AG04450 (cell line): ENCODE data around the gene ALDH9A1. TPM values are rescaled to one million over a fixed set of nuclear protein-coding genes. Genes with fewer than 3 reads are reported as not detected.

ENCODE experiments used
- CTCF ChIA-PET: fragments of 300-600, 350-600 bp; formaldehyde crosslinking; extraction: SDS; loops from one replicate; lab custom pipeline; 2022; ENCODE audit warnings: antibody characterized with exemption, inconsistent platforms; lab: Charles Lee
- POLR2A ChIA-PET: fragments of 350-600 bp; formaldehyde crosslinking; extraction: SDS; loops from one replicate; lab custom pipeline; 2021; ENCODE audit warnings: antibody characterized with exemption, inconsistent platforms; lab: Yijun Ruan, JAX
- DNase-seq: peaks from one replicate; pipeline ENCODE4 v3.0.0-alpha.2; 2011; ENCODE audit warnings: low read depth, low spot score
- H3K27ac ChIP-seq: one replicate; pipeline ENCODE4 v1.5.1; 2012; ENCODE audit warnings: low read depth, low read length, control low read depth
- H3K27me3 ChIP-seq: one replicate; pipeline ENCODE4 v1.6.0; 2012; ENCODE audit warnings: low read length; ENCODE audit not compliant: control insufficient read depth, insufficient read depth
- H3K4me3 ChIP-seq: 2 replicates; pipeline ENCODE4 v1.5.1; 2011; ENCODE audit warnings: mild to moderate bottlenecking, low read depth, low read length, control low read depth
- H3K9me3 ChIP-seq: 2 replicates; pipeline ENCODE4 v1.5.1; 2012; ENCODE audit warnings: low read length; ENCODE audit not compliant: control insufficient read depth, insufficient read depth
- polyA plus RNA-seq: library from polyadenylated mRNA; depleted of rRNA; stranded (reverse); fragments of >200 nt; gene quantifications from 2 replicates; pipeline ENCODE4 v1.2.3, GENCODE V29; 2011; rRNA removed
- TF ChIP-seq, protein P1 (sequence below): IDR thresholded peaks from 2 replicates; pipeline ENCODE4 v1.5.1; 2011; ENCODE audit warnings: low read depth, low read length, control low read depth, inconsistent platforms

ALDH9A1 gene
- polyA plus RNA-seq, 1 experiment: 149 TPM

- TF ChIP-seq, protein P1, sequence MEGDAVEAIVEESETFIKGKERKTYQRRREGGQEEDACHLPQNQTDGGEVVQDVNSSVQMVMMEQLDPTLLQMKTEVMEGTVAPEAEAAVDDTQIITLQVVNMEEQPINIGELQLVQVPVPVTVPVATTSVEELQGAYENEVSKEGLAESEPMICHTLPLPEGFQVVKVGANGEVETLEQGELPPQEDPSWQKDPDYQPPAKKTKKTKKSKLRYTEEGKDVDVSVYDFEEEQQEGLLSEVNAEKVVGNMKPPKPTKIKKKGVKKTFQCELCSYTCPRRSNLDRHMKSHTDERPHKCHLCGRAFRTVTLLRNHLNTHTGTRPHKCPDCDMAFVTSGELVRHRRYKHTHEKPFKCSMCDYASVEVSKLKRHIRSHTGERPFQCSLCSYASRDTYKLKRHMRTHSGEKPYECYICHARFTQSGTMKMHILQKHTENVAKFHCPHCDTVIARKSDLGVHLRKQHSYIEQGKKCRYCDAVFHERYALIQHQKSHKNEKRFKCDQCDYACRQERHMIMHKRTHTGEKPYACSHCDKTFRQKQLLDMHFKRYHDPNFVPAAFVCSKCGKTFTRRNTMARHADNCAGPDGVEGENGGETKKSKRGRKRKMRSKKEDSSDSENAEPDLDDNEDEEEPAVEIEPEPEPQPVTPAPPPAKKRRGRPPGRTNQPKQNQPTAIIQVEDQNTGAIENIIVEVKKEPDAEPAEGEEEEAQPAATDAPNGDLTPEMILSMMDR: no peak
- ChIA-PET CTCF (no interaction called here), POLR2A (no interaction called here)
- no peaks in the 10 kb centered on the region for H3K9me3 ChIP-seq
- H3K27ac ChIP-seq: no peak overlapping the region
- H3K4me3 ChIP-seq: no peak overlapping the region
- H3K27me3 ChIP-seq: peaks cover 3% of the 10 kb centered on the region
- DNase-seq: no peak
Measured at GRCh38 chr1:165619647-165620151, 78.7 kb downstream of the ALDH9A1 start.

DNA sequence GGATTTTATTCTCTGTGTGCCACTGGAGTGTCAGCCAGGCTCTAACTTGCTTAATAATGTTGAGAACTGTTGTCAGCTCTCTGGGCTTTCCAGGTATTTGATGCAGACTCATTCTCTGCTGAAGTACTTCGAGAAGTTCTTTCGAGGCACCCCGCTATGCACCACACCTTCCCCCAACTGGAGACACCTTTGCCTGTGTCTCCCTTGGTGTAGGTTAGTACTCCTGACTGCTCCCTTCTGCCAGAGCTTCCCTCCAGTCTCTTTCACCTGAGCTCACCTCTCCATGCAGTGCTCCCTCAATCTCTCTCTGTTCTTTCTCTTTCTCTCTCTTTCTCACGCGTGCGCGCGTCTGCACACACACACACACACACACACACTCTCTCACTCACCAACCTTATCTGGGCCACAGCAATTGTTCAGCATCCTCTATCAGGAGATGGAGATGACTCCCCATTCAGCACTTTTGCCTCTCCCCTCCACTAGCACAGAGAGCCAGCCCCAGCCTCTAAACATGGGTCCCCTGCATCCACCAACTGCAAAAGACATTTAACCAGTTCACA is 81.3 kb downstream of the ALDH9A1 start:
- Histone ChIP-seq H3K9me3 (no peaks in the 10 kb centered on the region), H3K27ac (no peak overlapping the region), H3K4me3 (no peak overlapping the region), H3K27me3 (no peaks in the 10 kb centered on the region)
- TF ChIP-seq, protein P1: no peak
- no peak for DNase-seq
- CTCF ChIA-PET: no interaction called here
- POLR2A ChIA-PET: no interaction called here

GRCh38 chr1:165616054-165616612 is 82.2 kb downstream of the ALDH9A1 start:
- POLR2A ChIA-PET: no interaction called here
- Histone ChIP-seq H3K9me3 (no peaks in the 10 kb centered on the region), H3K4me3 (no peak overlapping the region), H3K27ac (no peak overlapping the region), H3K27me3 (no peaks in the 10 kb centered on the region)
- no peak for DNase-seq
- CTCF ChIA-PET: interaction anchor here (0.7 kb wide), 1 partner anchor 22 kb away, joined by 3 read pairs; no protein-coding TSS in a partner anchor
- TF ChIP-seq, protein P1: no peak

Other genes starting within 250 kb of the ALDH9A1 start
- gene LRRC52, start 154.6 kb downstream of the ALDH9A1 start, polyA plus RNA-seq: not detected in 2 replicates
- gene MGST3, start 67.3 kb downstream of the ALDH9A1 start, polyA plus RNA-seq: 242 and 252 TPM in 2 replicates
- 188 and 200 TPM in 2 replicates for gene TMCO1, start 70.3 kb upstream of the ALDH9A1 start, polyA plus RNA-seq
- 52.7 and 59.1 TPM in 2 replicates for gene UCK2, start 129.1 kb upstream of the ALDH9A1 start, polyA plus RNA-seq